ENCODE data around the gene SBF1. TPM values are rescaled to one million over a fixed set of nuclear protein-coding genes. Genes with fewer than 3 reads are reported as not detected.
A peak's percentile ranks its signal among the peaks of the same experiment; 100 is the strongest.

Gene SBF1
- polyA plus RNA-seq, 1 of the 3 experiments (the other 2 are of a cell fraction): 29.1 TPM

GRCh38 chr22:50444663-50445062 is 30.2 kb downstream of the SBF1 start:
- 100% methylated on average over 5 of the region's 5 CpGs for WGBS (ENCODE audit: low lambda C conversion rate)
- Histone ChIP-seq H2AFZ (ENCODE audit: low read depth) (no peak overlapping the region), H3K79me2 (ENCODE audit: insufficient read depth) (no peaks in the 10 kb centered on the region), H3K27me3 (ENCODE audit: insufficient read depth) (no peaks in the 10 kb centered on the region), H3F3A (replicated peaks; ENCODE audit: insufficient read depth) (peaks cover 9% of the 10 kb centered on the region), H3K4me2 (no peak overlapping the region), H3K4me1 (ENCODE audit: control insufficient read depth in 1 of 2, insufficient read depth in 2 of 2, low read depth in 1 of 2, low read length in 1 of 2) (peaks cover 5 to 9% of the 10 kb centered on the region in 2 experiments; a peak in 1 of 4 replicates), H3K4me3 (ENCODE audit: low read depth in 2 of 2, low read length in 1 of 2) (no peak overlapping the region), H3K9me3 (no peaks in the 10 kb centered on the region), H4K20me1 (ENCODE audit: insufficient read depth) (peaks cover 10% of the 10 kb centered on the region; the same call in 1 of the 2 replicates), H3K27ac (ENCODE audit: low read depth in 2 of 2, low read length in 1 of 2) (no peak overlapping the region), H3K36me3 (replicated peaks in 1 of 2; ENCODE audit: control insufficient read depth in 1 of 2, insufficient read depth in 2 of 2, low read length in 1 of 2) (peaks cover 4 to 47% of the 10 kb centered on the region in 2 experiments), H3K9me2 (no peaks in the 10 kb centered on the region), H3K9ac (no peak overlapping the region)
- DNase-seq: no peak
- TF ChIP-seq YY1 (IDR thresholded peaks at IDR 0.05; ENCODE audit: low read depth): no peak
- TF ChIP-seq CHD2 (IDR thresholded peaks at IDR 0.05; ENCODE audit: low read length, partially characterized antibody): no peak
- POLR2A ChIA-PET: no interaction called here
- CTCF ChIA-PET: interaction anchor here (0.7 to 2.5 kb wide), 4 partner anchors 12 to 176 kb away, joined by 3 to 7 read pairs (median 4); no protein-coding TSS in a partner anchor

- Histone ChIP-seq H3F3A (replicated peaks; ENCODE audit: insufficient read depth) (peaks cover 9% of the 10 kb centered on the region), H3K4me1 (ENCODE audit: control insufficient read depth in 1 of 2, insufficient read depth in 2 of 2, low read depth in 1 of 2, low read length in 1 of 2) (peaks cover 5 to 9% of the 10 kb centered on the region in 2 experiments; a peak in 1 of 4 replicates), H3K9me2 (no peaks in the 10 kb centered on the region), H3K9ac (no peak overlapping the region), H3K4me3 (ENCODE audit: low read depth in 2 of 2, low read length in 1 of 2) (no peak overlapping the region), H3K27me3 (ENCODE audit: insufficient read depth) (no peaks in the 10 kb centered on the region), H3K79me2 (ENCODE audit: insufficient read depth) (no peaks in the 10 kb centered on the region), H4K20me1 (ENCODE audit: insufficient read depth) (peaks cover 10% of the 10 kb centered on the region; the same call in 1 of the 2 replicates), H3K36me3 (replicated peaks in 1 of 2; ENCODE audit: control insufficient read depth in 1 of 2, insufficient read depth in 2 of 2, low read length in 1 of 2) (peaks cover 4 to 54% of the 10 kb centered on the region in 2 experiments), H2AFZ (ENCODE audit: low read depth) (no peak overlapping the region), H3K9me3 (no peaks in the 10 kb centered on the region), H3K4me2 (no peak overlapping the region), H3K27ac (ENCODE audit: low read depth in 2 of 2, low read length in 1 of 2) (peak overlapping the region in 1 of 2 experiments; percentile 50; a peak in 1 of 4 replicates)
- CTCF ChIA-PET: interaction anchor here (0.6 to 2.5 kb wide), 4 partner anchors 9 to 41 kb away, joined by 3 to 7 read pairs (median 4); no protein-coding TSS in a partner anchor
- POLR2A ChIA-PET: no interaction called here
- 78% methylated on average over 12 of the region's 28 CpGs for WGBS (ENCODE audit: low lambda C conversion rate)
- peak; percentile 63 for DNase-seq
- TF ChIP-seq REST (IDR thresholded peaks at IDR 0.05; ENCODE audit: low read depth, low read length): no peak
- no peak for TF ChIP-seq MAX (IDR thresholded peaks at IDR 0.05; ENCODE audit: low read depth)
- no peak for TF ChIP-seq MEF2A (IDR thresholded peaks at IDR 0.05; ENCODE audit: borderline replicate concordance, low read depth)
- no peak for TF ChIP-seq FOSL2 (IDR thresholded peaks at IDR 0.05; ENCODE audit: borderline replicate concordance, low read depth)
- TF ChIP-seq ELF1 (IDR thresholded peaks at IDR 0.05): no peak
- TF ChIP-seq TEAD4 (IDR thresholded peaks at IDR 0.05; ENCODE audit: borderline replicate concordance, insufficient read depth): no peak
- TF ChIP-seq PBX3 (IDR thresholded peaks at IDR 0.05): no peak
- no peak for TF ChIP-seq RAD21 (IDR thresholded peaks at IDR 0.05; ENCODE audit: low read length)
- TF ChIP-seq USF1 (IDR thresholded peaks at IDR 0.05; ENCODE audit: borderline replicate concordance, low read depth): no peak
- no peak for TF ChIP-seq IRF3 (IDR thresholded peaks at IDR 0.05; ENCODE audit: low read depth, low read length)
- TF ChIP-seq POLR2AphosphoS5 (IDR thresholded peaks at IDR 0.05; ENCODE audit: low read depth, low read length): no peak
- TF ChIP-seq ZBTB33 (IDR thresholded peaks at IDR 0.05; ENCODE audit: borderline replicate concordance, low read depth): no peak
- TF ChIP-seq EP300 (IDR thresholded peaks at IDR 0.05; ENCODE audit: borderline replicate concordance in 1 of 2, low read depth in 1 of 2, low read length in 1 of 2): no peak
- no peak for TF ChIP-seq MXI1 (IDR thresholded peaks at IDR 0.05; ENCODE audit: low read depth, low read length)
Measured at GRCh38 chr22:50443801-50444625, 30.8 kb downstream of the SBF1 start.

Data from SK-N-SH (cell line).